Stimulated activated CD8-positive, alpha-beta memory T cell treated with anti-CD3 and anti-CD28 coated beads, Interleukin-12 subunit alpha, Interleukin-12 subunit beta, amount 100 ng/mL, for 24 hours (primary cell): ENCODE results near the gene MUC12.
"Not testable (repeated sequence)": the region's sequence is repeated elsewhere in the genome, so short reads cannot be mapped to it uniquely, and the experiment has no call there.

Experiments
- DNase-seq: peaks from one replicate; pipeline ENCODE4 v3.0.0-alpha.2; 2020; ENCODE audit errors: extremely low read depth

MUC12 gene

GRCh38 chr7:100962537-100962936 lies 6.8 kb upstream of the MUC12 start:
- DNase-seq: no peak

- DNase-seq: no peak
These were observed 6.0 kb upstream of the MUC12 start for GRCh38 chr7:100963386-100963785.

GRCh38 chr7:100963874-100964273 lies 5.5 kb upstream of the MUC12 start:
- DNase-seq: no peak

- DNase-seq: no peak
These were observed 4.7 kb upstream of the MUC12 start for GRCh38 chr7:100964630-100965029.

GRCh38 chr7:100965045-100965722 lies 4.2 kb upstream of the MUC12 start:
- no peak for DNase-seq

- DNase-seq: peak; percentile 28
These were observed 3.4 kb upstream of the MUC12 start for GRCh38 chr7:100965723-100966541.

GRCh38 chr7:100966542-100967291 lies 2.6 kb upstream of the MUC12 start:
- no peak for DNase-seq

- no peak for DNase-seq
These were observed 2.0 kb upstream of the MUC12 start for GRCh38 chr7:100967292-100967863.

GRCh38 chr7:100968031-100968430 lies 1.3 kb upstream of the MUC12 start:
- DNase-seq: no peak

- no peak for DNase-seq
These were observed 715 bp upstream of the MUC12 start for GRCh38 chr7:100968650-100969049.

GRCh38 chr7:100971111-100972001 lies 2.0 kb downstream of the MUC12 start:
- no peak for DNase-seq

- DNase-seq: no peak
These were observed 2.6 kb downstream of the MUC12 start for GRCh38 chr7:100972002-100972347.

- no peak for DNase-seq
These were observed 4.7 kb downstream of the MUC12 start for GRCh38 chr7:100974021-100974420.

- no peak for DNase-seq
These were observed 6.0 kb downstream of the MUC12 start for GRCh38 chr7:100975371-100975821.

GRCh38 chr7:100978300-100978699 lies 8.9 kb downstream of the MUC12 start:
- no peak for DNase-seq

GRCh38 chr7:100983451-100984187 lies 14.3 kb downstream of the MUC12 start:
- no peak for DNase-seq

- DNase-seq: not testable (repeated sequence)
These were observed 15.0 kb downstream of the MUC12 start for GRCh38 chr7:100984241-100984918.

GRCh38 chr7:100985033-100985797 lies 15.8 kb downstream of the MUC12 start:
- DNase-seq: not testable (repeated sequence)

GRCh38 chr7:100991631-100992030 lies 22.3 kb downstream of the MUC12 start:
- DNase-seq: no peak
